Mucosa of descending colon (tissue), 3 donors: Measurements from ENCODE around the gene ABTB2. TPM values are rescaled to one million over a fixed set of nuclear protein-coding genes. Genes with fewer than 3 reads are reported as not detected.
A peak's percentile ranks its signal among the peaks of the same experiment; 100 is the strongest.

Experiments used
- ATAC-seq: fragments of 200-7000 bp; cut with Tn5 transposase; one replicate; pipeline ENCODE4 v1.9.1; 2020; ENCODE audit warnings: mild to moderate bottlenecking, moderate library complexity
- DNase-seq, 3 donors: peaks; one replicate each; pipeline ENCODE4 v3.0.0-alpha.2; 2020
- H3K36me3 ChIP-seq: fragments of 200-600 bp; one replicate; pipeline ENCODE4 v1.8.0; 2021; ENCODE audit warnings: low read depth, mild to moderate bottlenecking
- H3K4me1 ChIP-seq: fragments of 200-600 bp; one replicate; pipeline ENCODE4 v1.8.0; 2021; ENCODE audit warnings: low read depth, mild to moderate bottlenecking
- H3K4me3 ChIP-seq: fragments of 200-600 bp; one replicate; pipeline ENCODE4 v1.8.0; 2021; ENCODE audit warnings: mild to moderate bottlenecking
- H3K9me3 ChIP-seq: fragments of 200-600 bp; one replicate; pipeline ENCODE4 v1.8.0; 2021; ENCODE audit warnings: mild to moderate bottlenecking
- intact Hi-C, 2 donors: fragments of 100-400 bp; cut with DNase I in 1 of 2; cut with micrococcal nuclease in 1 of 2; formaldehyde crosslinking; loops; one replicate each; pipeline versions ENCODE4 v1.11.0 to v1.11.1; 2022; cut with DNase I, micrococcal nuclease
- total RNA-seq, 3 donors: library from RNA; stranded (reverse); fragmentation: NEBNext Ultra II Directional in 2 of 3; extraction: Animal tissue kit (Norgen Biotek cat#: 25700) in 2 of 3; gene quantifications; one replicate each; pipeline versions ENCODE4 v1.2.1 to v1.2.4, GENCODE V29; 2021 to 2023
- TF ChIP-seq, protein P1 (sequence below): fragments of 200-600 bp; IDR thresholded peaks from one replicate; pipeline ENCODE4 v1.8.0; 2022; ENCODE audit warnings: antibody characterized with exemption, mild to moderate bottlenecking
- donor health status: DM: no; HTN: no; CAD: no; lungs with moderate emphysema.
- donor health status: DM: no; HTN: no; CAD: no.
- donor health status: DM: no; HTN: yes; CAD: no.

ABTB2 gene
- total RNA-seq, 3 donors from 2014 or later = 12.8 to 16.8 (median 14.3) TPM

DNA sequence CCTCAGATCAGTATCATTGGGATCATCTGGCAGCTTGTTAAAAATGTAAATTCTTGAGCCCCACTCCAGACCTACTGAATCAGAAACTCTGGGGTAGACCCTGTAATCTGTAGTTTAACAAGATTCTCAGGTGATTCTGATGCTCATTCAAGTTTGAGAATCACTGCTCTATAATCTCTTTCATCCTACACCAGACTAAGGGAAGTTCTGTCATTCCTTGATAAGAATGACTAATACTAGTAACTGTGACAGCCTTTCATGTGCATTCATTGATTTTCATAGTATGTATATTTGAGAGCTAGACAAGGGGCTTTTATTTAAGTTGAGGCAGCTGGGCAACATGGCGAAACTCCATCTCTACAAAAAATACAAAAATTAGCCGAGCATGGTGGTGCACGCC is 222.4 kb downstream of the ABTB2 start:
- intact Hi-C loops = no loop called here
- Histone ChIP-seq H3K9me3 (no peaks in the 10 kb centered on the region), H3K4me1 (no peaks in the 10 kb centered on the region), H3K4me3 (no peak overlapping the region), H3K36me3 (peaks cover 15% of the 10 kb centered on the region)
- no peak for ATAC-seq
- DNase-seq = no peak
- TF ChIP-seq, protein P1, sequence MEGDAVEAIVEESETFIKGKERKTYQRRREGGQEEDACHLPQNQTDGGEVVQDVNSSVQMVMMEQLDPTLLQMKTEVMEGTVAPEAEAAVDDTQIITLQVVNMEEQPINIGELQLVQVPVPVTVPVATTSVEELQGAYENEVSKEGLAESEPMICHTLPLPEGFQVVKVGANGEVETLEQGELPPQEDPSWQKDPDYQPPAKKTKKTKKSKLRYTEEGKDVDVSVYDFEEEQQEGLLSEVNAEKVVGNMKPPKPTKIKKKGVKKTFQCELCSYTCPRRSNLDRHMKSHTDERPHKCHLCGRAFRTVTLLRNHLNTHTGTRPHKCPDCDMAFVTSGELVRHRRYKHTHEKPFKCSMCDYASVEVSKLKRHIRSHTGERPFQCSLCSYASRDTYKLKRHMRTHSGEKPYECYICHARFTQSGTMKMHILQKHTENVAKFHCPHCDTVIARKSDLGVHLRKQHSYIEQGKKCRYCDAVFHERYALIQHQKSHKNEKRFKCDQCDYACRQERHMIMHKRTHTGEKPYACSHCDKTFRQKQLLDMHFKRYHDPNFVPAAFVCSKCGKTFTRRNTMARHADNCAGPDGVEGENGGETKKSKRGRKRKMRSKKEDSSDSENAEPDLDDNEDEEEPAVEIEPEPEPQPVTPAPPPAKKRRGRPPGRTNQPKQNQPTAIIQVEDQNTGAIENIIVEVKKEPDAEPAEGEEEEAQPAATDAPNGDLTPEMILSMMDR = no peak

DNA sequence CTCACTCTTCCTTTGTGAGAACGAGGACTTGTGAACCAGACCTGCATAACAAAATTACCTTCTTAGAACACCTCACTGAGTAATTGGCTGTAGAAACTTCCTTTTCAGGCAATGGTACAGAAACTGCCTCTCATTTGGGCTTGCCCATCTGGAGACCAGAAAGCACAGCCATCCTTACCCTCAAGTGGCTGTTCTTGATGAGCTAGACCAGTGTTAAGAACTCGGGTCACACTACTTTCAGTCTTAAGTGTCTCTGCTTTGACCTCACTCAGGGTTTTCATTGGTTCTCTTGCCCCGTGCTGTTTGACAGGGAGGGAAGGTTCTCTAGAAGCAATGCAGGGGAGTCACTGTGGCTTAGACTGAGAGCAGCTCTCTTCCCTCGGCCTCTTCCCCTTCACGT is 223.0 kb downstream of the ABTB2 start:
- ATAC-seq (no peak), DNase-seq (no peak)
- Histone ChIP-seq H3K4me1 (no peaks in the 10 kb centered on the region), H3K4me3 (no peak overlapping the region), H3K36me3 (peaks cover 15% of the 10 kb centered on the region), H3K9me3 (no peaks in the 10 kb centered on the region)
- intact Hi-C loops = no loop called here
- TF ChIP-seq, protein P1 = no peak

DNA sequence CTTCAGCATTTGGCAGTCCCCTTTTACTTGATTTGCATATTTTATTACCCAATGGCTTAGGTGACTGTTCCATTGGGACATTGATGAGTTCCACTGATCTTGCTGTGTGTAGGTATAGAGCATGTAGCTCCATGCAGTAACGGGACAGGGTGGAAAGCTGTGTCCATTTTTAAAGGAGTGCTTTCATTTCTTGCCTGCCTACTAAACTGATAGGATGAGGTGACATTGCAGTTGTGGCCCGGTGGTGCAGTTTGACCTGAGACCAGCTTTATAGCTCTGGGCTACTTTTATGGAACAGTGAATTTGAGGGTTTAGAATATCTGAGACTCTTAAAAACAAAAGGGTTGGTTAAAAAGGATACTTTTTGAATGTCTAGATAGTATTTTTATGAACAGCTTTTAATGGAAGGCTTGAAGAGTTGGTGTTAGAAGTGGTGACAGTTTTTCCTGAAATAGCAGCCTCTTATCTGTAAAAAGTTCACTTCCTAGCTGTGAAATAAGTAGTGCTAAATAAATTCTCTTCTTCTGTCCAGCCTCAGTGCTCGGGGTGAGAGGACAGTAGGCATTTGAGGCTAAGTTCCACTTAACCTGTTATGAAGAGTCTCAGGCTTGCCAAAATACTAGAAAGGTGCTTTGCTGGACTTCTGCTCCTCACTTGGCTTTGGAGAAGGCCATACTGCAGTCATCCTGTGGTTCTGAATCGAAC is 225.4 kb downstream of the ABTB2 start:
- no peak for DNase-seq
- H3K36me3 ChIP-seq = peaks cover 14% of the 10 kb centered on the region
- ATAC-seq = no peak
- intact Hi-C loops = no loop called here
- no peaks in the 10 kb centered on the region for H3K4me1 ChIP-seq
- TF ChIP-seq, protein P1 = no peak
- H3K4me3 ChIP-seq = no peak overlapping the region
- no peaks in the 10 kb centered on the region for H3K9me3 ChIP-seq

DNA sequence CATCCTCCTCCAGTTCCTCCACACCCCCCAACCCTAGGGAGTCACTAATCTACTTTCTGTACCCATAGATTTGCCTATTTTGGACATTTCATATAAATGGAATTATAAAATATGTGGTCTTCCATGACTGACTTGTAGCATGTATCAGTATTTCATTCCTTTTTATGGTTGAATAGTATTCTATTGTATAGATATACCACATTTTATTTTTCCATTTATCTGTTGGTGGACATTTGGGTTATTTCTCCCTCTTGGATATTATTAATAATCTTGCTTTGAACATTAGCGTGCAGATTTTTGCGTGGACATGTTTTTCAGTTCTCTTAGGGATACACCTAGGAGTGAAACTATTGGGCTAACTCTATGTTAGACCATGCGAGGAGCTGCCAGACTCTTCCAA is 229.0 kb downstream of the ABTB2 start:
- TF ChIP-seq, protein P1 = no peak
- H3K9me3 ChIP-seq = no peaks in the 10 kb centered on the region
- DNase-seq (no peak), ATAC-seq (no peak)
- H3K36me3 ChIP-seq = peaks cover 6% of the 10 kb centered on the region
- no peak overlapping the region for H3K4me3 ChIP-seq
- intact Hi-C loops = no loop called here
- H3K4me1 ChIP-seq = no peaks in the 10 kb centered on the region

DNA sequence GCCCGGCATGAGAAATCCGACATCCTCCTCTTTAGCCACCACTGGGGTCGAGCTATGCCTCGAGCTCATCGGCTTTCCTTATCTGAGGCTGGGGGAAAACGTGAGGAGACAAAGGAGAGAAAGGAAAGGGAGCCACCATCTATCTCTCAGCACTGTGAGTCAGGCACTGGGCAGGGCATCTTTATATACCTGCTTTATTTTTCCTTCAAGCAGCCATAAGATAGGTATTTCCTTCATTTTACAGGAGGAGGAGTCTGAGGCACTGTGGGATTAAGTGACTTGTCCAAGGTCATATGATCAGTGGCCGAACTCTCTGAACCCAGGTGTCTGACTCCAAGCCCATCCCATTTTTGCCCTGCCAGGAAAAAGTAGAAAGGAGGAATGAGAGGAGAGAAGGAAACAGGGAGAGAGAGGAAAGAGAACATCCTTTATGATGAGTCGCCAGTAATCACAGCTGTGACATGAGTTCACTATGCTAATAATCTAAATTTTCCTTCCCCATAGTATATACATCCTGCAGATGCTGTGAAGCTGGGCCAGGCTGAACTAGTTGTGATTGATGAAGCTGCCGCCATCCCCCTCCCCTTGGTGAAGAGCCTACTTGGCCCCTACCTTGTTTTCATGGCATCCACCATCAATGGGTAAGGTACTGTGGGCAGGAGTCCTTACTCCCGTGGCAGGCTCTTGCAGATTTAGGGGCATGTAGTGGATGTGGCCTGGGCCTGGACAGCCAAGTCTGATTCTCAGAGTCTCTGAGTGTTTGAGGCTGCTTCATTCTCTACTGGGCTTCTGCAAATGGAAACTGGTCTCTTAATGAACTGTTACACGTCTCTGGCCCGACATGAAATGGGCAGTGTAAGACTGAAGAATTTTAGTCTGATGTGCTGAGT is 230.6 kb downstream of the ABTB2 start:
- H3K4me3 ChIP-seq = no peak overlapping the region
- TF ChIP-seq, protein P1 = no peak
- intact Hi-C loops = no loop called here
- H3K36me3 ChIP-seq = peaks cover 6% of the 10 kb centered on the region
- ATAC-seq = peak; percentile 28
- no peaks in the 10 kb centered on the region for H3K4me1 ChIP-seq
- H3K9me3 ChIP-seq = no peaks in the 10 kb centered on the region
- no peak for DNase-seq
